ENCODE results near the gene PRDX5.

The PRDX5 gene

DNA sequence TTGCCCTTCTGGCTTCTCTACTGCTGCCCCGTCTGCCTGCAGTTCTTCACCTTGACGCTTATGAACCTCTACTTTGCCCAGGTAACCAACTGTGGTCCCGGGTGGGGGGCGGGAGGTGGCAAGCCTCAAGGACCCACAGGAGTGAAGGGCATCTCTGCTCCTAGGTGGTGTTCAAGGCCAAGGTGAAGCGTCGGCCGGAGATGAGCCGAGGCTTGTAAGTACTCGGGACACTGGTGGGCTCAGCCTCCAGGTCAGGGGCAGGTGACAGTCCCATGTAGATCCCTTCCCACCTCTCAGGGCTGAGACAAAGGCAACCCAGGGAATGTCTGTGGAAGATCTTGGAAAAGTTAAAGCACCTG, 31.1 kb upstream of the PRDX5 start:
- TF ChIP-seq EZH2phosphoT487 (IDR thresholded peaks at IDR 0.05; ENCODE audit: low read length) = no peak
- TF ChIP-seq EZH2 (optimal IDR thresholded peaks at IDR 0.05; ENCODE audit: low read depth, low read length) = no peak
- TF ChIP-seq, protein P1, sequence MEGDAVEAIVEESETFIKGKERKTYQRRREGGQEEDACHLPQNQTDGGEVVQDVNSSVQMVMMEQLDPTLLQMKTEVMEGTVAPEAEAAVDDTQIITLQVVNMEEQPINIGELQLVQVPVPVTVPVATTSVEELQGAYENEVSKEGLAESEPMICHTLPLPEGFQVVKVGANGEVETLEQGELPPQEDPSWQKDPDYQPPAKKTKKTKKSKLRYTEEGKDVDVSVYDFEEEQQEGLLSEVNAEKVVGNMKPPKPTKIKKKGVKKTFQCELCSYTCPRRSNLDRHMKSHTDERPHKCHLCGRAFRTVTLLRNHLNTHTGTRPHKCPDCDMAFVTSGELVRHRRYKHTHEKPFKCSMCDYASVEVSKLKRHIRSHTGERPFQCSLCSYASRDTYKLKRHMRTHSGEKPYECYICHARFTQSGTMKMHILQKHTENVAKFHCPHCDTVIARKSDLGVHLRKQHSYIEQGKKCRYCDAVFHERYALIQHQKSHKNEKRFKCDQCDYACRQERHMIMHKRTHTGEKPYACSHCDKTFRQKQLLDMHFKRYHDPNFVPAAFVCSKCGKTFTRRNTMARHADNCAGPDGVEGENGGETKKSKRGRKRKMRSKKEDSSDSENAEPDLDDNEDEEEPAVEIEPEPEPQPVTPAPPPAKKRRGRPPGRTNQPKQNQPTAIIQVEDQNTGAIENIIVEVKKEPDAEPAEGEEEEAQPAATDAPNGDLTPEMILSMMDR (IDR thresholded peaks at IDR 0.05; ENCODE audit: low read length) = no peak
- Histone ChIP-seq H3K27me3 (replicated peaks; ENCODE audit: insufficient read depth, low read length) (peaks cover 11% of the 10 kb centered on the region), H3K4me1 (ENCODE audit: low read length) (peaks cover 10% of the 10 kb centered on the region), H3K4me2 (ENCODE audit: low read depth, low read length) (peak overlapping the region; percentile 98; the same call in 1 of the 2 replicates), H3K9me2 (replicated peaks; ENCODE audit: insufficient read depth, low read length) (no peaks in the 10 kb centered on the region), H3K9ac (ENCODE audit: low read length) (no peak overlapping the region), H3K79me2 (ENCODE audit: low read length) (peaks cover 29% of the 10 kb centered on the region), H4K20me1 (ENCODE audit: insufficient read depth, low read length) (no peaks in the 10 kb centered on the region), H3K4me3 (ENCODE audit: low read length) (no peak overlapping the region), H2AFZ (ENCODE audit: low read length) (no peak overlapping the region), H3K9me3 (replicated peaks; ENCODE audit: insufficient read depth, low read length) (no peaks in the 10 kb centered on the region), H3K27ac (ENCODE audit: low read length) (no peak overlapping the region), H3K36me3 (replicated peaks; ENCODE audit: insufficient read depth, low read length) (no peaks in the 10 kb centered on the region), H3F3A (ENCODE audit: insufficient read depth, low read length) (peaks cover 12% of the 10 kb centered on the region)
- DNase-seq = no peak

- Histone ChIP-seq H3K27ac (ENCODE audit: low read length) (no peak overlapping the region), H3F3A (ENCODE audit: insufficient read depth, low read length) (peaks cover 12% of the 10 kb centered on the region), H2AFZ (ENCODE audit: low read length) (no peak overlapping the region), H3K4me3 (ENCODE audit: low read length) (no peak overlapping the region), H3K9me2 (replicated peaks; ENCODE audit: insufficient read depth, low read length) (no peaks in the 10 kb centered on the region), H3K9ac (ENCODE audit: low read length) (no peak overlapping the region), H3K79me2 (ENCODE audit: low read length) (peaks cover 19% of the 10 kb centered on the region), H3K4me2 (ENCODE audit: low read depth, low read length) (no peak overlapping the region), H3K36me3 (replicated peaks; ENCODE audit: insufficient read depth, low read length) (no peaks in the 10 kb centered on the region), H3K27me3 (replicated peaks; ENCODE audit: insufficient read depth, low read length) (peaks cover 21% of the 10 kb centered on the region), H4K20me1 (ENCODE audit: insufficient read depth, low read length) (no peaks in the 10 kb centered on the region), H3K4me1 (ENCODE audit: low read length) (peaks cover 10% of the 10 kb centered on the region), H3K9me3 (replicated peaks; ENCODE audit: insufficient read depth, low read length) (no peaks in the 10 kb centered on the region)
- DNase-seq = peak; percentile 3
- TF ChIP-seq EZH2 (optimal IDR thresholded peaks at IDR 0.05; ENCODE audit: low read depth, low read length) (no peak), EZH2phosphoT487 (IDR thresholded peaks at IDR 0.05; ENCODE audit: low read length) (no peak)
- TF ChIP-seq, protein P1 (IDR thresholded peaks at IDR 0.05; ENCODE audit: low read length) = no peak
Measured at GRCh38 chr11:64287676-64288352, 30.1 kb upstream of the PRDX5 start.

DNA sequence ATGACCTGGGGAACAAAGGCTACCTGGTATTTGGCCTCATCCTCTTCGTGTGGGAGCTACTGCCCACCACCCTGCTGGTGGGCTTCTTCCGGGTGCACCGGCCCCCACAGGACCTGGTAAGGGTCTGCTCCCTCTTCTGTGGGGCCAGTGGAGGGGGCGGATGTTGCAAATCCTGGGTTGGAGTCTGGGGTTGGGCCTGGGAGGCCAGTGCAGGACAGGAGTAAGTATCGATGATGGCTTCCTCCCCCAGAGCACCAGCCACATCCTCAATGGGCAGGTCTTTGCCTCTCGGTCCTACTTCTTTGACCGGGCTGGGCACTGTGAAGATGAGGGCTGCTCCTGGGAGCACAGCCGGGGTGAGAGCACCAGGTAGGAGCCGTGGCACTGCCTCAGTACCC, 29.6 kb upstream of the PRDX5 start:
- DNase-seq = peak; percentile 1
- no peak overlapping the region for H3K27ac ChIP-seq (ENCODE audit: low read length)

More for the DNA sequence above, 29.6 kb upstream of the PRDX5 start:
- Histone ChIP-seq H4K20me1 (ENCODE audit: insufficient read depth, low read length) (no peaks in the 10 kb centered on the region), H3K9me3 (replicated peaks; ENCODE audit: insufficient read depth, low read length) (no peaks in the 10 kb centered on the region), H3K79me2 (ENCODE audit: low read length) (peaks cover 14% of the 10 kb centered on the region), H3K9me2 (replicated peaks; ENCODE audit: insufficient read depth, low read length) (no peaks in the 10 kb centered on the region), H3K36me3 (replicated peaks; ENCODE audit: insufficient read depth, low read length) (no peaks in the 10 kb centered on the region), H3K27me3 (replicated peaks; ENCODE audit: insufficient read depth, low read length) (peaks cover 27% of the 10 kb centered on the region), H2AFZ (ENCODE audit: low read length) (no peak overlapping the region), H3K4me1 (ENCODE audit: low read length) (peaks cover 5% of the 10 kb centered on the region), H3K9ac (ENCODE audit: low read length) (no peak overlapping the region), H3K4me2 (ENCODE audit: low read depth, low read length) (no peak overlapping the region), H3K4me3 (ENCODE audit: low read length) (no peak overlapping the region), H3F3A (ENCODE audit: insufficient read depth, low read length) (peaks cover 12% of the 10 kb centered on the region)
- TF ChIP-seq, protein P1 (IDR thresholded peaks at IDR 0.05; ENCODE audit: low read length) = no peak
- TF ChIP-seq EZH2phosphoT487 (IDR thresholded peaks at IDR 0.05; ENCODE audit: low read length) = no peak
- no peak for TF ChIP-seq EZH2 (optimal IDR thresholded peaks at IDR 0.05; ENCODE audit: low read depth, low read length)

Measured in MM.1S (cell line).